Ramos (cell line): ENCODE results near the gene MIF4GD.

ENCODE experiments used
- in situ Hi-C: fragments of 300-500 bp; cut with MboI; formaldehyde crosslinking; loops from one replicate; pipeline ENCODE4 v1.14.3; 2022; ENCODE audit warnings: low sequenced_read_pairs; ENCODE audit not compliant: unreplicated experiment

The MIF4GD gene

GRCh38 chr17:75270966-75271232 lies at the start of gene MIF4GD:
MIF4GD (minus strand) TSS chr17:75271231; CDS start chr17:75270195, 1,036 bp downstream.
- in situ Hi-C loops, result no loop called here

GRCh38 chr17:75319904-75320691 lies 49.1 kb upstream of the MIF4GD start:
- in situ Hi-C loops, result loop anchor here (5.0 kb wide), 1 partner anchor 92 kb away; no protein-coding TSS in a partner anchor

- in situ Hi-C loops, result no loop called here
Measured at GRCh38 chr17:75318615-75319222, 47.7 kb upstream of the MIF4GD start.

GRCh38 chr17:75318211-75318610 lies 47.2 kb upstream of the MIF4GD start:
- in situ Hi-C loops, result no loop called here

GRCh38 chr17:75317671-75318070 lies 46.6 kb upstream of the MIF4GD start:
- in situ Hi-C loops, result no loop called here

GRCh38 chr17:75316253-75316652 lies 45.2 kb upstream of the MIF4GD start:
- in situ Hi-C loops, result no loop called here

GRCh38 chr17:75315541-75316243 lies 44.7 kb upstream of the MIF4GD start:
- in situ Hi-C loops, result no loop called here

GRCh38 chr17:75313941-75314551 lies 43.0 kb upstream of the MIF4GD start:
- in situ Hi-C loops, result no loop called here

GRCh38 chr17:75308732-75309629 lies 38.0 kb upstream of the MIF4GD start:
- in situ Hi-C loops, result no loop called here

GRCh38 chr17:75307957-75308731 lies 37.1 kb upstream of the MIF4GD start:
- in situ Hi-C loops, result no loop called here

GRCh38 chr17:75301502-75302206 lies 30.6 kb upstream of the MIF4GD start:
- in situ Hi-C loops, result no loop called here

GRCh38 chr17:75301049-75301448 lies 30.0 kb upstream of the MIF4GD start:
- in situ Hi-C loops, result no loop called here

GRCh38 chr17:75300280-75300679 lies 29.2 kb upstream of the MIF4GD start:
- in situ Hi-C loops, result no loop called here

GRCh38 chr17:75295201-75296158 lies 24.4 kb upstream of the MIF4GD start:
- in situ Hi-C loops, result no loop called here

- in situ Hi-C loops, result loop anchor here (5.0 kb wide), 1 partner anchor 119 kb away; no protein-coding TSS in a partner anchor
Measured at GRCh38 chr17:75292810-75293448, 21.9 kb upstream of the MIF4GD start.

GRCh38 chr17:75289832-75290337 lies 18.9 kb upstream of the MIF4GD start:
- in situ Hi-C loops, result loop anchor here (5.0 kb wide), 1 partner anchor 122 kb away; no protein-coding TSS in a partner anchor
